Endothelial cell (in vitro differentiated cells): Measurements from ENCODE around the gene C19orf12. TPM values are rescaled to one million over a fixed set of nuclear protein-coding genes. Genes with fewer than 3 reads are reported as not detected.
A peak's percentile ranks its signal among the peaks of the same experiment; 100 is the strongest.

Source experiments
- DNase-seq: peaks from one replicate; pipeline ENCODE4 v3.0.0; 2021; ENCODE audit warnings: low spot score
- H3K27ac Mint-ChIP-seq: one replicate; pipeline ENCODE4 v1.8.0; 2021; ENCODE audit warnings: mixed read lengths, inconsistent platforms; ENCODE audit not compliant: unreplicated experiment
- H3K27me3 Mint-ChIP-seq: one replicate; pipeline ENCODE4 v1.8.0; 2021; ENCODE audit warnings: mild to moderate bottlenecking, moderate library complexity, mixed read lengths, inconsistent platforms; ENCODE audit not compliant: unreplicated experiment
- H3K36me3 Mint-ChIP-seq: one replicate; pipeline ENCODE4 v1.8.0; 2021; ENCODE audit warnings: mild to moderate bottlenecking, low read depth, mixed read lengths, inconsistent platforms; ENCODE audit not compliant: unreplicated experiment
- H3K4me1 Mint-ChIP-seq: one replicate; pipeline ENCODE4 v1.8.0; 2021; ENCODE audit warnings: mild to moderate bottlenecking, mixed read lengths, inconsistent platforms; ENCODE audit not compliant: unreplicated experiment
- H3K4me3 Mint-ChIP-seq: one replicate; pipeline ENCODE4 v1.8.0; 2021; ENCODE audit warnings: mild to moderate bottlenecking, mixed read lengths, inconsistent platforms; ENCODE audit not compliant: unreplicated experiment
- H3K9me3 Mint-ChIP-seq: one replicate; pipeline ENCODE4 v1.8.0; 2021; ENCODE audit warnings: mixed read lengths, inconsistent platforms; ENCODE audit not compliant: unreplicated experiment
- CTCF ChIP-seq: fragments of 200-600 bp; sonication (generic); IDR thresholded peaks from one replicate; pipeline ENCODE4 v1.5.0; 2021; ENCODE audit warnings: antibody characterized with exemption; ENCODE audit not compliant: unreplicated experiment
- total RNA-seq: library from RNA; stranded (reverse); fragmentation: NEBNext Ultra II Directional; extraction: Animal tissue kit (Norgen Biotek cat#: 25700); gene quantifications from one replicate; pipeline ENCODE4 v1.2.1, GENCODE V29; 2021; ENCODE audit not compliant: unreplicated experiment

Gene C19orf12
- total RNA-seq, 1 donor from 2014 or later: 6.1 TPM

GRCh38 chr19:29748996-29749849, 34.2 kb upstream of the C19orf12 start:
- no peaks in the 10 kb centered on the region for H3K9me3 Mint-ChIP-seq
- no peak for TF ChIP-seq CTCF
- H3K4me1 Mint-ChIP-seq: no peaks in the 10 kb centered on the region
- DNase-seq: no peak
- H3K27ac Mint-ChIP-seq: no peak overlapping the region
- H3K4me3 Mint-ChIP-seq: no peak overlapping the region
- no peaks in the 10 kb centered on the region for H3K36me3 Mint-ChIP-seq
- peaks cover 3% of the 10 kb centered on the region for H3K27me3 Mint-ChIP-seq

- Mint-ChIP-seq H3K9me3 (no peaks in the 10 kb centered on the region), H3K36me3 (no peaks in the 10 kb centered on the region), H3K27me3 (peaks cover 8% of the 10 kb centered on the region), H3K4me3 (no peak overlapping the region), H3K4me1 (no peaks in the 10 kb centered on the region), H3K27ac (no peak overlapping the region)
- peak; percentile 23 for TF ChIP-seq CTCF
- peak; percentile 33 for DNase-seq
Measured at GRCh38 chr19:29745253-29745652, 30.2 kb upstream of the C19orf12 start.

GRCh38 chr19:29743681-29744080, 28.6 kb upstream of the C19orf12 start:
- H3K4me1 Mint-ChIP-seq: no peaks in the 10 kb centered on the region

GRCh38 chr19:29741776-29742175, 26.7 kb upstream of the C19orf12 start:
- Mint-ChIP-seq H3K27ac (no peak overlapping the region), H3K27me3 (peaks cover 9% of the 10 kb centered on the region), H3K4me3 (no peak overlapping the region), H3K4me1 (no peaks in the 10 kb centered on the region), H3K36me3 (no peaks in the 10 kb centered on the region), H3K9me3 (no peaks in the 10 kb centered on the region)
- no peak for TF ChIP-seq CTCF
- DNase-seq: no peak

More at GRCh38 chr19:29743681-29744080, 28.6 kb upstream of the C19orf12 start:
- no peaks in the 10 kb centered on the region for H3K9me3 Mint-ChIP-seq
- DNase-seq: no peak
- H3K27me3 Mint-ChIP-seq: peaks cover 9% of the 10 kb centered on the region
- no peaks in the 10 kb centered on the region for H3K36me3 Mint-ChIP-seq
- H3K4me3 Mint-ChIP-seq: no peak overlapping the region
- no peak overlapping the region for H3K27ac Mint-ChIP-seq
- no peak for TF ChIP-seq CTCF

- Mint-ChIP-seq H3K27me3 (peaks cover 9% of the 10 kb centered on the region), H3K4me3 (no peak overlapping the region), H3K36me3 (no peaks in the 10 kb centered on the region), H3K27ac (no peak overlapping the region), H3K9me3 (no peaks in the 10 kb centered on the region), H3K4me1 (no peaks in the 10 kb centered on the region)
- DNase-seq: no peak
- TF ChIP-seq CTCF: no peak
Measured at GRCh38 chr19:29741226-29741625, 26.2 kb upstream of the C19orf12 start.
